Bone marrow (tissue), 2 donors: Measurements from ENCODE around the gene FAM177B.

ENCODE experiments used
- DNase-seq, 2 donors: peaks; one replicate each; lab custom pipeline; 2025; lab: John Stamatoyannopoulos, UW

FAM177B gene

DNA sequence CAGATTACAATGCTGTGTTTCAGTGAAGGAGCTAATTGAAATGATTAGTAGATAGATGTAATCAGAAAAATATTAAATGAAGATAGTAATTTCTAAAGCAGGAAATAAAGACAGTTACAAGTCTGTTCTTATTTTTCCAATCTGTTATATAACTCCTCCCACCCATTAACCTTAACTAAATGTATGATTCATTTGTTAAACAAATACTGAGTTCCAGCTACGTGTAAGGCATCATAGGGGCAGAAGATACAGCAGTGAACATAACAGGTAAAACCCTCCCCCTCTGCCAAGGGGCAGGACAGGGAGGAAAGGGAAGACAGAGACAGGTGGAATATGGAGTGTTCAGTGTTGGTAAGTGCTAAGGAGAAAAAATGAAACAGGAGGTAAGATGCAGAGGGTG, at the start of gene FAM177B:
TSS of gene FAM177B (plus strand) at position 231 of the 400 bp plus-strand sequence. CDS start 9,344 bp downstream, outside the sequence.
- DNase-seq, result no peak

DNA sequence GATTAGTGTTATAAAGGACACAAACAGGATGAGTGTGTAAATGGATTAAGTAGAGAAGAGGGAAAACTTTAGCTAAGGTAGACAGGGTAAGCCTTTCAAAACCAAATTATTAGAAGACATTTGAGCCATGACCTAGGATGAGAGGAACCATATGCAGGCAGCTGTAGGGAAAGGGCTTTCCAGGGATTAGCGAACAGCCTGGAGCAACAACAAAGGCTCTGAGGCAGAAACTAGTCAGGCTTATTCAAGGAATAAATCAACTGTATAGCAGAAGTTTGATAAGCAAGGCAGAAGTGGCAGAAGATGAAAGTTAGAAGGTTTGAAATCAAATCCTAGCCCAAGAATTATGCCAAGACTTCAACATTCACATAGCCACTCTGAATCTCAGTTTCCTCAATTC, 46.0 kb upstream of the FAM177B start:
- no peak for DNase-seq

DNA sequence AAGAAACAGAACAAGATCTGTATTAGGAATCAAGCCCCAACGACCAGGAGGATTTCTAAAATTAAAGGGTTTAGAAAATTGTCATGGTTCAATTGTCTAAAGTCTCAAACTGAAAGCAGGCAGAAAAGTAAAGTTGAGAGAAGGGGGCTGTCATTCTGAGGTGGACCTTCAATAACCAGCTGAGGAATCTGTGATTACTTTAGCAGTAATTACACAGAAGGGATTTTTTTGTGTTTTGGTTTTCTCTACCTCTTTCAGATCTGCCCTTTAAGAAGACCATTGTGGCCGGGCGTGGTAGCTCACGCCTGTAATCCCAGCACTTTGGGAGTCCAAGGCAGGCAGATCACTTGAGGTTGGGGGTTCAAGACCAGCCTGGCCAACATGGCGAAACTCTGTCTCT, 42.1 kb upstream of the FAM177B start:
- DNase-seq, result no peak

DNA sequence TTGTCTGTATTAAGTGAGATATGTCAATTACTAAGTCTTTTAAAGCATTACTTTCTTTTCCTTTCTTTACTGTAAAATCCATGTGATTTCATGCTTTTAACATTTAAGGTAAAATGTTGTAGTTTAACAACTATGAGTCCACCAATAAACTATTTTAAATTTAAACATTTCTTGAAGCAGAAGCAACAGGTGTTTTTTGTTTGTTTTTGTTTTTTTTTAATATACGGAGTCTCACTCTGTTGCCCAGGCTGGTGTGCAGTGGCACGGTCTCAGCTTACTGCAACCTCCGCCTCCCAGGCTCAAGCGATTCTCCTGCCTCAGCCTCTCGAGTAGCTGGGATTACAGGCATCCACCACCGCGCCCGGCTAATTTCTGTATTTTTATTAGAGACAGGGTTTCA, 40.3 kb upstream of the FAM177B start:
- no peak for DNase-seq

DNA sequence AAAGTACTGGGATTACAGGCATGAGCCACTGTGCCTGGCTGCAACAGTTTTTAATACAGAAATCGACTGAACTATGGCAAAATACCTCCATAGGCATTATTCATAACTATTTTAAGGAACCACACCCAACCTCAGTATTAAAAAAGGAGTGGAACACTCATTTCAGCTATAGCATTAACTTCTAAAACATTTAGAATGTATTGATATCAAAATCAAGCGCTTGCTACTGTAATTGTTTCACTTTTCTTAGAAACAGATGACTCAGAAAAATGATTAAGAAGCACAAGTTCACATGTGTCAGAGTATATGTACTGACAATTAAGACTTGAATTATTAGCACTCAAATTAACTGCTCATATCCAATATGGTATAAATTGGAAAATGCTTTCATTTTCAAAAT, 39.8 kb upstream of the FAM177B start:
- no peak for DNase-seq

DNA sequence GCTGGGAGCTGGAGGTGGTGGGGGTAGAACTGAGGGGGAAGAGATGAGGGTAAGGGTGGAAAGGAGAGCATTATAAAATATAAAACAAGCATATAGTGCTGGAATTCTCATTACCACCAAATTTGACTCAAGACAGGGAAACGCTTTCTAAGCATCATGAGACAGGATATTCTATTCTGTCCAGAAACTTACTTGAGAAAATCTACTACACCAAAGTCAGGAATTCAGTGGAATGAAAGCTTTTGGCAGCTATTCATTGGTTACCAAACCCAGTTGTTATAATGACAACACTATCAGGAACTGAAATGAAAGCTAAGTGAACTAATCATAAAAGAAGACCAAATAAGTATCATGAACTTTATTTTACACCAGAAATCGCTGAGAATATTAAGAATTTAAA, 39.2 kb upstream of the FAM177B start:
- no peak for DNase-seq

DNA sequence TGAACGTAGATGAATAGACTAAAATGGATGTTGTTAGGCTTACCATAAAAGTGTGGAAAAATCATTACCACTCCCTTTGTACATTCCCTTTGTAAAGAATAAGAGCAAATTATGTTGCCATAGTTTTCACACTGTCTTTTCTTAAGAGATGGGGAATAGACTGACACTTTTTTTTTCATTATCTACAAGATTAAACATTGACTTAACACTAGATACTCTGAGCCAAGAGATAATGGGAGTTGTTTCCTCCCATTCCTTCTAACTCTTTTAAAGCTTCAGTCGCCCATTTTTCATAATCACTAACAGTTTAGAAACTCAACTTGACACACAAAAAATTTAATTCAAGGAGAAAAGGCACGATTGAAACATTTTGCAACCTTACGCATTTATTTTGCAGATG, 34.8 kb upstream of the FAM177B start:
- no peak for DNase-seq

DNA sequence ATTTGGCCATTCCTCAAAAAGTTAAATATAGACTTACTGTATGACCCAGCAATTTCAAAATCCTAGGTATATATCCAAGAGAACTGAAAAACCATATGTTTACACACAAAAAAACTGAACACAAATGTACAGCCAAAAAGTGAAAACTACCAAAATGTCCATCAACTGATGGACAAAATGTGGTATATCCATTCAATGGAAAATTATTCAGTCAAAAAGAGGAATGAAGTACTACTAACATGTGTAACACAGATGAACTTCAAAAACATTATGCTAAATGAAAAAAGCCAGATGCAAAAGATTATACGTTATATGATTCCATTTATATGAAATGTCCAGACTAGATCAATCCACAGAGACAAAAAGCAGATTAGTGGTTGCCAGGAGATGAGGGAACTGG, 32.7 kb upstream of the FAM177B start:
- no peak for DNase-seq

DNA sequence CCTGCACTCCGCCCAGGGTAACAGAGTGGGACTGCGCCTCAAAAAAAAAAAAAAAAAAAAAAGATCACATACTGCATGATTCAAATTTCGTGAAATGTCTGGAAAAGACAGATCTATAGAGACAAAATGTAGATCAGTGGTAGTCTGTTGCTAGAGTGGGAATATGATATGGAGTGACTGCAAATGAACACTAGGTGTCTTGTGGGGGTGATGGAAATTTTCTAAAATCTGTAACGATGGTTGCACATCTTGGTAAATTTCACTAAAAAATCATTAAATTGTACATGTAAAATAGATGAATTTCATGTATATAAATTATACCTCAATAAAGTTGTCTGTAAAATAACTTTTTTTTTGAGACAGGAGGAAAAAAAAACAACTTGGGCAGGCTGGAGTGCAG, 30.2 kb upstream of the FAM177B start:
- DNase-seq, result no peak

DNA sequence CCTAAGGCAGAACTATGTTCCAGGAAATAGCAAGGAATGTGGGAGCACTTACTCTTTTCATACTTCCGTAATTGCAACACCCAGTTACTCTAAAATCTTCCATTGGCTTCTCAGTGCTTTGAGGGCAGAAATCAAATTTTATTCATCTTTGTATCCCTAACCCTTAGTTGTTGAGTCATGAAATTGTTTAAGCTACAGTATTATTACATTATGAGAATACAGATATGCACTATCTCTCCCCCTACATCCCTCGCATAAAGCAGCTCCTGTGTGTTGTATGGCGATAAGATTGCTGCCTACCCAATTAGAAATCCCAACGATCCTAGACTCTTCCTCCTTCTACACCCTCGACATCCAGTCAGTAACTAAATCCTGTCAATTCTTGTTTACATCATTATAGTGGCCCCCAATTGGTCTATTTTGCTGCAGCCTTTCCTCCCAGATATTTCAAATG, 27.3 kb upstream of the FAM177B start:
- DNase-seq, result no peak

DNA sequence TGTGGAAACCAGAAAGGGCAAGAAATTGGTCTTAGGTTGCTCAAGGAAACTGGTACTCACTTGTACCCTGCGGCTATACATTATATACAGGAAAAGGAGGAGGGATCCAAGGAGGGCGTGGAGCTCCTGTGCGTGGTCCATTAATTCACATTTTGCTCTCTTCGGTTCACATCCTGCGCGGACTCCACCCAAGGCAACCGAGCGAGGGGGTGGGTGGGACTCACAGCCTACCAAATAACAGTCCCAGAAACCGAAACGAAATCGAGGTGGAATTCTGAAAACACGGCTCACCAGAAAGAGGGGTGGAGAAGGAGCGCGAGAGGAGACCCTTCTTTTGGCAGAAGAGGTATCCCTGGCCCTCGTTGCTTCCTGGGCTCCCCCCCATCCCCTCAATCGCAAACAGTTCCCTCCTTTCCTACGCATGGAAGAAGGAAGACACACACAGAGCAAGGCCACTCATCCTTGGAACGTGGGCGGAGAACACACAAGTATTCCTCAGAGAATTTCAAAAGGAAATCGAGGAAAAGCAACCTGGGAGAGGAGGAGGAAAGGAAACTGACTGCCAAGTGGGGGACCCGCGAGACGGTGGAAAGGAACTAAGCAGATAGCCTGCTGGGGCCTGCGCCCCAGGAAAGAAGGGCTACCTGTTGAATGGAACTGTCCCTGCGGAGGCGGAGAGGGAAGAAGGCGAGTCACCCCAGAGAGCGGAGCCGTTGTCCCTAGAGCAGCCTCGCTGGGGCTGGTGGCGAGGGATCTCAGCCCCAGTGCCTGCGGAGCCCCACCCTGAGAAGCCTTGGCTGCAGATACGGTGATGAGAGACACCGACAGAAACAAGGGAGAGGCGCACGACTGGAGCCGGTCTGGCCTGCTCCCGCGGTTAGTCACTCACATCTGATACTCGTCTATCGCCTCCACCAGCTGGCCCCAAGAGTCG, 25.4 kb upstream of the FAM177B start:
- peak; percentile 43 to 47 for DNase-seq

DNA sequence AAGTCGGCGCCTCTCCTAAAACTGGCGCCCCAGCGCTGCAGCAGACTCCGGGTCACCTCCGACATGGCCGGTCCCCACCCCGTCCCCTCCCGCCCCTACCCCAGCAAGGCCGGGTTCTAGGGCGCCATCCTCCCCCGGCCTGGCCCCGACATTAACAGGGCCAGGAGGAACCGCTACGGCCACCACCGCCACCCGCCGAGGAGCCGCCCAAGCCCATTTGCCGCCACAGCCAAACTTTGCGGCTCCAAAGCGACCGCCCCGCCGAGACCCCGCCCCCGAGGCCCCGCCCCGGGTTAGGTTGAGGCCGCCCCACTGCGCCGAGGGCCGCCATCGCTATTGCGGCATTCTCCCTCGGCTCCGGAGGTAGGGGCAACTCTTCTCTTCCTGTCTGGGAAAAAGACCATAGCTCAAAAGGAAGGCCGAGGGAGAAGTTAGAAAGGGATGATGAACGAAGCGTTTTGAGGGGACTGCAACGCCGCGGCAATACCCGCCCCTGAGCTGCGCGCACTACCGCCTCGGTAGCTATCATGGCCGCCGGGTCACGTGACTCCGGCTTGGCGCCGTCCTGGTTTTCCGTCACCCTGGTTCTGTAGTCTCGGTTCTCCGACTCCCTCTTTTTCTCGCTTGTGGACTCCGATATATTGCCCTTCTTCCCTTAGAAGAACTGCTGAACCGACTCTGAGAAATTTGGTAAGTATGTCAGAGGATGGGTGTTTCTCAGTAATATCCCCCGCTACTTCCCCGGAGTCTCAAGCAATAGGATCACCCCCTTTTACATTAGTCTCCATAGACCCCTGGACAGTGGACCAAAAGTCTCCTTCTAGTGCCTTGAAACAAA, 24.5 kb upstream of the FAM177B start, which contains the start of the genes AIDA and BROX:
TSS of gene AIDA (minus strand) at position 239 of the 838 bp plus-strand sequence. CDS start at position 65, 174 bp downstream.
TSS of gene BROX (plus strand) at position 312 of the 838 bp plus-strand sequence. CDS start 3,136 bp downstream, outside the sequence.
- peak; percentile 76 to 100 for DNase-seq

DNA sequence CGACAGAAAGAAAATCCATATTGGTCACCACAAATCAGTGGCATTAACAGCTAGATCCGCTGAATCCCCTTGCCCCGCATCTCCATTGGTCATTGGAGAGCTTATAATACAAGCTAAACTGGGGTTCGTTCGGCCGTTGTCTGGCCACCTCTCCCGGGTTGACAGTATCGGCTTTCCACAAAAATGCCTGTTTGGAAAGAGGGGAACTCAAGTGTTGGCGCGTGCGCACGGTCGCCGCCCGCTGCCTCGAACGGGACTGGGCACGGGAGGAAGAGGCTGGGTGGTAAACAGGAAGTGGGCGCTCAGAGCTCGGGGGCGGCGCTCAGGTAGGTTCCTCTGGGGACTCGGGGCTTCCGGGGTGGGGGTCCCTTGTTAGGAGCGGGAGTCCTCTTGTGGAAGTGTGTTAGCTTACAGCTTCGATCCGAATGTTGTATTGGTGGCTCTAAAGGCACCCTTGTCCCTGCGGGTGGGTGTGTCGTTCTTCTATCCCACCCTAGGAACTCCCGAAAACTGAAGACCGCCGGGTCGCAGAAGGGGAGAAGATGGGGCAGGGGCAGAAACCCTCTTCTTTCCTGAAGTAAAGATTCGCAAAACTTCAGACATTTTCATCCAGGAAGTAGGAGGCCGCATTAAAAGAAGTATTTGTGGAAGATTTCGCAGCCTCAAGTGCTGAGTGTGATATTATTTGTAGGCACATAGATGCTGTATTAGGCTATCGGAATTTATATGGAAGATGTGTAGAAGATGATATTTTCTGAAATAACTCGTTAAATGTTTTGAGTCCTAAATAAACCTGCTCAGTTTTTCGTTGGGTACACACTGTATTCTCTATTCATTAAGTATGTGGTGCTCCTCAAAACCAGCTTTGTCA, 23.7 kb upstream of the FAM177B start:
- DNase-seq, result peak; percentile 80 to 92

DNA sequence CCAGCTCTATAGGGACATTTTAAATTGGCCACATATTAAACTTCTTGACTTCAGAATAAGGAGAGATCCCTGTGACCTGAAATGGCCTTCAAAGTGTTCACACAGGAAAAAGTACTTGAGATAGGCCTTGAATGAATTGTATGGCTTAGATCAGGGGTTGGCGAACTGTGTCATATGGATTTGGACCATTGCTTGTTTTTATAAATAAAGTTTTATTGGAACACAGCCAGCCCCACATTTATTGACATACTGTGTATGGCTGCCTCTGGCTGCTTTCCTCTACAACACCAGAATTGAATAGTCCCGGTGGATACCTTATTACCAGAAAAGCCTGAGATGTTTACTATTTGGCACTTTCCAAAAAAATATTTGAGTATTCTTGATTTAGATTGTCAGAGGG, 20.6 kb upstream of the FAM177B start:
- DNase-seq, result no peak

DNA sequence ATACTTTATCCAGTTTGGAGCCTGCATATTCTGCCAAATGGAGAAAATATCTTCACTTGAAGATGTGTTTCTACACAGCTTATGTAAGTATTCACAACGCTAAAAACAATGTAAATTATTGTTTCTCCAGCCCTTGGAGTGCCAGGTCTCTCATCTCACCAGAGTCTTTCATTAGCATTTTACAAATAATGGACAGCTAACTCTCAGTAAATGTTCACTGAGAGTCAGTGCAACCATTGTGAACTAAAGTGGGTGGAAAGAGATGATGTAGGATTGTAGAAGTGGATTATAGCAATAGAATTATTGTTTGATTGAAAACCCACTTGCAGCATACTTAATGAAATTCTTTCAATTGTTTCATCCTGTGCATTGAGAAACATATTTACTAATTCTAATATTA, 8.3 kb upstream of the FAM177B start:
- no peak for DNase-seq

DNA sequence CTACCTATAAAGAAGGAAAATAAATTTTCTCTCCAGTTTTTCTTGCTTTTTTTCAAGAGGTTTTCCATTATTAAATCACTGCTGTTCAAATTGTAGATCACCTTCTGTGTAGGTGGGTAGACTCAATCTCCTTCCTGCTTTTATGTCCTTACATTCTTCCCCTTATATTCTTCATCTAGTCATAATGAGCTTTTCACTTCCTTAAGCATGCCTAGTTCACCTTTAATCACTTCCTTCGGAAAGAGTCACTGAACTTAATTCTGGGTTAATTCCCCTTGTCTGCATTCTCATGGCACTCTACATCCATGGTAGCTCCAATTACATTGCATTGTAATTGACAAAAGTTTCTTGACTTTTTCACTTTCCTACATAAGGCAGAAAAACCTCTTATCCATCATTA, 6.1 kb upstream of the FAM177B start:
- DNase-seq, result no peak

DNA sequence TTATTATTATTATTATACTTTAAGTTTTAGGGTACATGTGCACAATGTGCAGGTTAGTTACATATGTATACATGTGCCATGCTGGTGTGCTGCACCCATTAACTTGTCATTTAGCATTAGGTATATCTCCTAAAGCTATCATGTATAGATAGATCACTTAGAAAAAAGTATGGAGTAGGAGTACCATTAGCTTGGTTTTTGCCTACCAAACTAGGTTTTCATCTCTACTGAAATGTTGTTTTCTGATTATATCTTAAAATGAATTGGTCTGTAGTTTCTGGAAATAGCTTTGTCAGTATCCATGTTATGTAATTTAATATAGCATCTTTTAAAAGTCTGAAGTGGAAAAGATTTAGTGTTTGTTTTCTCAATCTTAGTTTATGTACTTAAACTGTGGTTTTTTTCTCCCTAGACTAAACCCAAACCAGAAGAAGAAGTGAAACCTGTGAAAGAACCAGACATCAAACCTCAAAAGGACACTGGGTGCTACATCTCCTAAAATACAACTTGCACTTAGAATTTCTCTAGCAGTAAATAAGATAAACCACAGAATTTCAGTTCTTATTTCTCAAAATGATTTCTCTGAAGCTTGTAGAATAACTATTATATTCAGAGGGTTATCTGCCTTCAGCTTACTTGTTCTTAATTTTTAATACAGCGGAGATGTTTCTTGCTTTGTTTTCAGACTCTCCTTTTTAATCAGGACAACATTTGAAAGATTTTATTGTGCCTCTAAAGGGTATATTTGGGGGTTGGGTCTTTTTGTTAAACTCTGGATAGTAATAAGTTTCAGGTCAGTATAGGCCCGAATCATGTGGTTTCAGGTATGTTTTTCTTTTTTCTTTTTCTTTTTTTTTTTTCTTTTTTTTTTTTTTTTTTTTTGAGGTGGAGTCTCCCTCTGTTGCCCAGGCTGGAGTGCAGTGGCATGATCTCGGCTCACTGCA, 4.5 kb upstream of the FAM177B start:
- DNase-seq, result no peak

DNA sequence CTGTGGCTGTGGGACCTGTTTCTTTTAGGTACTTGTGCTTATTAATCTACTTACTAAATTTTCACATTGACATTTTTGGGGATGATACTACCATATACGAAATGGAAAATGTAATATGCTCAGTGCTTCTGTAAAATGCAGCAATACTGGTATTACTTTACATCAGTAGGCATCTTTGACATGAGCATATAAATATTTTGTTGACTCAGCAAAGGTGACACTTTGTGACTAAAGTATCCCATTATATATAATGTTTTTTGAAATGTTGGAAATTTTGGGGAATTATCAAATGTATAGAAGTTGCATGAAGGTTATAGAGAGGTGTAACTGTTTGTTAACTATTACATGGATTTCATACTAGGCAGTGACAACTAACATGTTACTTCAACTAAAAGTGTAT, 2.3 kb upstream of the FAM177B start:
- no peak for DNase-seq

DNA sequence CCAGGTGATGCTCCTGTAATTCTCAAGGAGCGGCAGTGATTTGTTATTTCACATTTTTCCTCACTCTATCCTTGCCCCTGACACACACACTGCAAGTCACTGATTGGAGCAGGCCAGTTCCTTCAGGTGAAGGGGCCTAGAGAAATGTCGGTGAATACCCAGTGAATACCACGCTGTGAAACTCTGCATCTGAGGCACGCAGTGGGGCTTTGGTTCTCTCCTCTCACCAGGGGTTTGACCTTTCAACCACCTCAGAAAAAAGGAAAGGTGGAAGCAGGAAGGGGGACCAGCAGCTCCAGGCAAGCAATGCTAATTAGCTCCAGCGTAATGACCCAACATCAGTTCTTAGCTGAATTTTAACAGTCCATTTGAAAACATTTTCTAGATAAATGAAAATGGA, 532 bp upstream of the FAM177B start:
- DNase-seq, result no peak

DNA sequence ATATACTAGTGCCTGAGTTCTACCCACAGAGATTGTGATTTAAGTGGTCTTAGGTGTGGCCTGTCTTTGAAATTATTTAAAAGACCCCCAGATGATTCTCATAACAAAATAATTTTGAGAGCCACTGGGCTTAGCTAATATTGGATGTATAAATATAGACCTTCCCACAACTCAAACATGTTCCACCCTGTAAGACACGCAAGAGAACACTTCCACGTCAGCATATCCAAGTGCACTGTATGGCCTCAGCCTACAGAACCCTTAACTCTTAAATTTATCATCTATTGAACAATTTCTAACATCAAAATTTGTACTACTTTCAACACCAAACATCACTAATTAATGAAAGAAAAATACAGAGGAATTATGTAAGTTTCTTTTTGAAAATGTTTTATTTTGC, 2.5 kb downstream of the FAM177B start:
- no peak for DNase-seq

DNA sequence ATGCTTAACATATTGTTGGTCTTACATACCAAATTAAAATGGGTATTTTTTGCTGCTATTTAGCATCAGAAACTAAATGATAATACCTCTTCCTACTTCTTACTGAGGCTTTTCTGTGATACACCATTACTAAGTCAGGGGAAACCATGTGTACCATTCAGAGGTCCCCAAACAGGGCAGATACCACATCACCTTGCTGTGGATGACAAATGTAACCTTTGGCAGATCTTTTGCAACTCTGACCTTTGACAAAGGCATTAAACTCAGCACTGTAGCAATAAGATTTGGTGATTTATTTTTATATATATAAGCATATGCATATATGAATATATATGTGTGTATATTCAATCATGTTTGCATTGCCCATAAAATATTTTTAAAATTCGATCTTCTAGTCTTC, 2.9 kb downstream of the FAM177B start:
- DNase-seq, result no peak
